ENCODE data around the gene COASY. TPM values are rescaled to one million over a fixed set of nuclear protein-coding genes. Genes with fewer than 3 reads are reported as not detected.
"Not testable (repeated sequence)": the region's sequence is repeated elsewhere in the genome, so short reads cannot be mapped to it uniquely, and the experiment has no call there.

Gene COASY
- total RNA-seq, 3 donors from 2014 or later (not counting 1 experiment from before 2014, with no cell fraction given), result 61.1 to 67.8 (median 62.3) TPM

DNA sequence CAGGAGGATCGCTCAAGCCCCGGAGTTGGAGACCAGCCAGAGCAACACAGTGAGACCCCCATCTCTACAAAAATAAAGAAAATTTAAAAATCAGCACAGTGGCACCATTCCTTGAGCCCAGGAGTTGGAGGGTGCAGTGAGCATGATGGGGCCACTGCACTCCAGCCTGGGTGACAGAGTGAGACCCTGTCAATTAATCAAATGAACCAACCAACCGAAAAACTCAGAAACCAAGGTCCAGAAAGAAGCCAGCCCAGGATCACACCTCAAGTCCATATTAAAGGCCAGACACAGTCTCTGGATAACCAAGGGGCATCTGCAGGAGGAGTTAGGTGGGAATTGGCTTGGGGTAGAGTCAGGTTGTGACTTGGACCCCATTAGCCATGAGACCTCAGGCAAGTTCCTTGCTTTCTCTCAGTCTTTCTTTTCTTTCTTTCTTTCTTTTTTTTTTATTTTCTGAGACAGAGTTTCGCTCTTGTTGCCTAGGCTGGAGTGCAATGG, 6.8 kb upstream of the COASY start:
- Mint-ChIP-seq H3K4me1 (peaks cover 10 to 35% of the 10 kb centered on the region in 2 donors), H3K27me3 (ENCODE audit: low read depth in 2 of 2) (no peaks in the 10 kb centered on the region), H3K4me3 (peak overlapping the region; percentile 91), H3K36me3 (no peaks in the 10 kb centered on the region), H3K27ac (peak overlapping the region; percentile 82 to 91), H3K9me3 (no peaks in the 10 kb centered on the region)
- TF ChIP-seq, protein P1, sequence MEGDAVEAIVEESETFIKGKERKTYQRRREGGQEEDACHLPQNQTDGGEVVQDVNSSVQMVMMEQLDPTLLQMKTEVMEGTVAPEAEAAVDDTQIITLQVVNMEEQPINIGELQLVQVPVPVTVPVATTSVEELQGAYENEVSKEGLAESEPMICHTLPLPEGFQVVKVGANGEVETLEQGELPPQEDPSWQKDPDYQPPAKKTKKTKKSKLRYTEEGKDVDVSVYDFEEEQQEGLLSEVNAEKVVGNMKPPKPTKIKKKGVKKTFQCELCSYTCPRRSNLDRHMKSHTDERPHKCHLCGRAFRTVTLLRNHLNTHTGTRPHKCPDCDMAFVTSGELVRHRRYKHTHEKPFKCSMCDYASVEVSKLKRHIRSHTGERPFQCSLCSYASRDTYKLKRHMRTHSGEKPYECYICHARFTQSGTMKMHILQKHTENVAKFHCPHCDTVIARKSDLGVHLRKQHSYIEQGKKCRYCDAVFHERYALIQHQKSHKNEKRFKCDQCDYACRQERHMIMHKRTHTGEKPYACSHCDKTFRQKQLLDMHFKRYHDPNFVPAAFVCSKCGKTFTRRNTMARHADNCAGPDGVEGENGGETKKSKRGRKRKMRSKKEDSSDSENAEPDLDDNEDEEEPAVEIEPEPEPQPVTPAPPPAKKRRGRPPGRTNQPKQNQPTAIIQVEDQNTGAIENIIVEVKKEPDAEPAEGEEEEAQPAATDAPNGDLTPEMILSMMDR (IDR thresholded peaks at IDR 0.05), result no peak
- ATAC-seq (peak in 1 of 3 donors; percentile 1), DNase-seq (no peak)
- peak overlapping the region; percentile 94 for H3K27ac ChIP-seq (ENCODE audit: low read length)
- peak overlapping the region; percentile 86 for H3K4me3 ChIP-seq (ENCODE audit: low read length)
- 25% methylated on average over 4 of the region's 4 CpGs for WGBS (ENCODE audit: insufficient coverage)
- H3K4me1 ChIP-seq (ENCODE audit: control insufficient read depth, insufficient read depth, low read length), result peaks cover 30% of the 10 kb centered on the region
- H3K27me3 ChIP-seq (ENCODE audit: control insufficient read depth, insufficient read depth, low read length), result no peaks in the 10 kb centered on the region
- no peaks in the 10 kb centered on the region for H3K36me3 ChIP-seq (ENCODE audit: control insufficient read depth, insufficient read depth, low read length)
- no peaks in the 10 kb centered on the region for H3K9me3 ChIP-seq (ENCODE audit: control insufficient read depth, insufficient read depth, low read length)
- intact Hi-C loops (cut with micrococcal nuclease), result loop anchor here (2.0 kb wide), 1 partner anchor 18 kb away; the partner anchor contains the start of gene NAGLU

DNA sequence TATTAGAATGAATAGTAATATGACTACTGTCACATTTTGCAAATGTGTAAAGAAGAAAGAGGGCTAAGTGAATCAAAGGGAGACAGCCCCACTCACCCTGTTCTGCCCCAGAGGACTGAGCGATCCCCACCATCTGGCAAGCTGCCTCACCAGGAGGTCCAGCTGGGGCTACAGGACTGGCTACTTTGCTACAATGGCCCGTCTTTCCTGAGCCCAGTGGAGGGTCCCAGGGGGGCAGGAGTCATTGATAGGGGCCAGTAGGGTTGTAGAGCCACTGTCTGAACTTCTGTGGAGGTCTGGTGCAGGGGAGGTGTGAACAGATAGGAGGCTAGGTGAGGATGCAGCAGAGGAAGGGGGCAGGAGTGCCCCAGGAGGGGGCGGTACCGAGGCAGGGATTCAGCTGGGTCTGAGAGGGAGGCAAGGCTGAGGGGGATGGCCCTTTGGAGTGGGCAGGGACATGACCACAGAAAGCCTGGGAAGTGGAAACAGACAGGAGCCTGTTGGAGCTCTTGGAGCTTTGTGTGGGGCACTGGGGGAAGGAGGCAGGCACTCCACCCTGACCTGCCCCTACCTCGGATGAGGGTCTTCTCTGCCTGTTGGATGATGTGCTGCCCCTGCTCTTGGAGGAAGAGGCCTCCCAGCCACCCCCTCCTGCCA, 5.9 kb upstream of the COASY start:
- H3K27ac Mint-ChIP-seq; H3K4me3 ChIP-seq (ENCODE audit: low read length); H3K27me3 ChIP-seq (ENCODE audit: control insufficient read depth, insufficient read depth, low read length); H3K36me3 ChIP-seq (ENCODE audit: control insufficient read depth, insufficient read depth, low read length); H3K9me3 Mint-ChIP-seq; H3K27me3 Mint-ChIP-seq (ENCODE audit: low read depth in 2 of 2); DNase-seq; H3K27ac ChIP-seq (ENCODE audit: low read length); H3K36me3 Mint-ChIP-seq; ATAC-seq; H3K9me3 ChIP-seq (ENCODE audit: control insufficient read depth, insufficient read depth, low read length): not testable (repeated sequence)
- intact Hi-C loops (cut with micrococcal nuclease), result loop anchor here (2.0 kb wide), 1 partner anchor 19 kb away; the partner anchor contains the start of gene NAGLU
- H3K4me1 Mint-ChIP-seq, result peaks cover 10 to 35% of the 10 kb centered on the region in 2 donors
- peak overlapping the region; percentile 21 for H3K4me3 Mint-ChIP-seq
- 71% methylated on average over 5 of the region's 5 CpGs for WGBS (ENCODE audit: insufficient coverage)
- H3K4me1 ChIP-seq (ENCODE audit: control insufficient read depth, insufficient read depth, low read length), result peaks cover 30% of the 10 kb centered on the region

DNA sequence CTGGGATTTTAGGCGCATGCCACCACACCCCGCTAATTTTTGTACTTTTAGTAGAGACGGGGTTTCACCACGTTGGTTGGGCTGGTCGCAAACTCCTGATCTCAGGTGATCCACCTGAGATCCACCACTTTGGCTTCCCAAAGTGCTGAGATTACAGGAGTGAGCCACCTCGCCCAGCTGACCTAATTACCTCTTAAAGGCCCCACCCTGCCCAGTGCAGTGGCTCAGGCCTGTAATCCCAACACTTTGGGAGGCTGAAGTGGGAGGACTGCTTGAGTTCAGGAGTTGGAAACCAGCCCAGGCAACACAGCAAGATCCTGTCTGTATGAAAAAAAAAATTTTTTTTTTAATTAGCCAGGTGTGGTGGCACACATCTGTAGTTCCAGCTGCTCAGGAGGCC, 2.9 kb upstream of the COASY start:
- Histone ChIP-seq H3K27ac (ENCODE audit: low read length) (no peak overlapping the region), H3K9me3 (ENCODE audit: control insufficient read depth, insufficient read depth, low read length) (no peaks in the 10 kb centered on the region), H3K27me3 (ENCODE audit: control insufficient read depth, insufficient read depth, low read length) (no peaks in the 10 kb centered on the region), H3K4me3 (ENCODE audit: low read length) (no peak overlapping the region), H3K4me1 (ENCODE audit: control insufficient read depth, insufficient read depth, low read length) (peaks cover 47% of the 10 kb centered on the region), H3K36me3 (ENCODE audit: control insufficient read depth, insufficient read depth, low read length) (peaks cover 4% of the 10 kb centered on the region)
- H3K4me1 Mint-ChIP-seq, result peaks cover 30 to 44% of the 10 kb centered on the region in 2 donors
- no peak for ATAC-seq
- H3K9me3 Mint-ChIP-seq, result no peaks in the 10 kb centered on the region
- no peaks in the 10 kb centered on the region for H3K27me3 Mint-ChIP-seq (ENCODE audit: low read depth in 2 of 2)
- H3K27ac Mint-ChIP-seq, result no peak overlapping the region
- 95% methylated on average over 6 of the region's 6 CpGs for WGBS (ENCODE audit: insufficient coverage)
- no peak overlapping the region for H3K4me3 Mint-ChIP-seq
- TF ChIP-seq, protein P1 (IDR thresholded peaks at IDR 0.05), result no peak
- intact Hi-C loops (cut with micrococcal nuclease), result no loop called here
- no peak for DNase-seq
- no peaks in the 10 kb centered on the region for H3K36me3 Mint-ChIP-seq

DNA sequence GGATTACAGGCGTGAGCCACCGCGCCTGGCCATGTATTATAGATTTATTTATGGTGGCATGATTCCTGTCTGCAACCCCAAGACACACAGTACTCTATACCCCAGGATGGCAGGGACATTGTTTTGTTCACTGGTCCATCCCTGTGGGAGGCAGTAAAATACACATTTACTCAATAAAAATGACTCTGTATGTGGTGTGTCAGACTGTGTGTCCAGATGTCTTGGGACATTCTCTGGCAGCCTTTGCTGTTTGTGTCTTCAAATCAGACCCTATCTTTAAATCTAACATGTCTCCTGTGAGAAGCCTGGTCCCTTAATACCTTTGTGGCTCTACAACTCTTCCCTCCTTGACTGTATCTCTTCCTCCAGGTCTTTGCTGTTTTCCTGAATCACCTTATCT, 1.7 kb upstream of the COASY start:
- Histone ChIP-seq H3K9me3 (ENCODE audit: control insufficient read depth, insufficient read depth, low read length) (no peaks in the 10 kb centered on the region), H3K4me3 (ENCODE audit: low read length) (no peak overlapping the region), H3K36me3 (ENCODE audit: control insufficient read depth, insufficient read depth, low read length) (peaks cover 15% of the 10 kb centered on the region), H3K27ac (ENCODE audit: low read length) (no peak overlapping the region), H3K27me3 (ENCODE audit: control insufficient read depth, insufficient read depth, low read length) (no peaks in the 10 kb centered on the region), H3K4me1 (ENCODE audit: control insufficient read depth, insufficient read depth, low read length) (peaks cover 40% of the 10 kb centered on the region)
- no peak overlapping the region for H3K27ac Mint-ChIP-seq
- DNase-seq (no peak), ATAC-seq (no peak)
- H3K27me3 Mint-ChIP-seq (ENCODE audit: low read depth in 2 of 2), result no peaks in the 10 kb centered on the region
- peaks cover 25 to 32% of the 10 kb centered on the region in 2 donors for H3K4me1 Mint-ChIP-seq
- intact Hi-C loops (cut with micrococcal nuclease), result no loop called here
- H3K36me3 Mint-ChIP-seq, result no peaks in the 10 kb centered on the region
- TF ChIP-seq, protein P1 (IDR thresholded peaks at IDR 0.05), result no peak
- H3K9me3 Mint-ChIP-seq, result no peaks in the 10 kb centered on the region
- WGBS (ENCODE audit: insufficient coverage), result no CpG with 5 or more reads among the region's 3 CpGs
- H3K4me3 Mint-ChIP-seq, result peak overlapping the region; percentile 65

Measured in natural killer cell (primary cell).